ENCODE results near the gene EME2.

DNA sequence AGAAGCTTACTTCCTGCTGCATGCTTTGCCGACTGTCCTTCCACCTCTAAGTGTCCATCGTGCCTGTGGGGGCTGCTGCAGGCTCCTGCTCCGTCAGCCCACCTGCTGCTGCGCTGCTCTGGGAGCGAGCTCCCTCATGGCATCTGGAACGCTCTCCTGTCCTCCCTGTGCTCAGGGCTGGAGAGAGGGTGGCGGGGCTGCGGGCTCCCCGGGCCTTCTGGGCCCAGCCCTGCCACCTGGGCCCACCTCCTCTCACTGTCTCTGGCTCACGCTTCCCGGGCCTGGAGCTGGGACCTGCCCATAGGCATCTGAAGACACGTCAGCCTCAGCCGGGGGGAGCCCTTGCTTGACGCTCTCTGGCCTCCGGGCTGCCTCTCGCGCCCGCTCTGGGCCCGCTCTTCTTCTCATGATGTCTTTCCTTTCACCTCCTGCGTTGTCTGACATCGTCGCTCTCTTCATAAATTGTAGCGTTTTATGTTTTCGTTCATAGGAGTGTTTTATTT is 28.2 kb upstream of the EME2 start:
- TF ChIP-seq, protein P1, sequence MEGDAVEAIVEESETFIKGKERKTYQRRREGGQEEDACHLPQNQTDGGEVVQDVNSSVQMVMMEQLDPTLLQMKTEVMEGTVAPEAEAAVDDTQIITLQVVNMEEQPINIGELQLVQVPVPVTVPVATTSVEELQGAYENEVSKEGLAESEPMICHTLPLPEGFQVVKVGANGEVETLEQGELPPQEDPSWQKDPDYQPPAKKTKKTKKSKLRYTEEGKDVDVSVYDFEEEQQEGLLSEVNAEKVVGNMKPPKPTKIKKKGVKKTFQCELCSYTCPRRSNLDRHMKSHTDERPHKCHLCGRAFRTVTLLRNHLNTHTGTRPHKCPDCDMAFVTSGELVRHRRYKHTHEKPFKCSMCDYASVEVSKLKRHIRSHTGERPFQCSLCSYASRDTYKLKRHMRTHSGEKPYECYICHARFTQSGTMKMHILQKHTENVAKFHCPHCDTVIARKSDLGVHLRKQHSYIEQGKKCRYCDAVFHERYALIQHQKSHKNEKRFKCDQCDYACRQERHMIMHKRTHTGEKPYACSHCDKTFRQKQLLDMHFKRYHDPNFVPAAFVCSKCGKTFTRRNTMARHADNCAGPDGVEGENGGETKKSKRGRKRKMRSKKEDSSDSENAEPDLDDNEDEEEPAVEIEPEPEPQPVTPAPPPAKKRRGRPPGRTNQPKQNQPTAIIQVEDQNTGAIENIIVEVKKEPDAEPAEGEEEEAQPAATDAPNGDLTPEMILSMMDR (conservative IDR thresholded peaks at IDR 0.05 in 1 of 2, IDR thresholded peaks at IDR 0.05 in 1 of 2; ENCODE audit: low read depth in 1 of 2, low read length in 2 of 2) = no peak
- no peak for TF ChIP-seq EZH2 (IDR thresholded peaks at IDR 0.05; ENCODE audit: low read length, missing control alignments)
